Measurements from ENCODE around the gene RBM20. TPM values are rescaled to one million over a fixed set of nuclear protein-coding genes. Genes with fewer than 3 reads are reported as not detected.

Gene RBM20
- total RNA-seq (2014; rRNA removed; shearing (Covaris generic)): 0.13 TPM in 1 of 2 replicates, not detected in the other
- not detected in 2 replicates for polyA plus RNA-seq (2016; fragmentation: Nextera tagmentation; extraction: Ambion mirVana)

DNA sequence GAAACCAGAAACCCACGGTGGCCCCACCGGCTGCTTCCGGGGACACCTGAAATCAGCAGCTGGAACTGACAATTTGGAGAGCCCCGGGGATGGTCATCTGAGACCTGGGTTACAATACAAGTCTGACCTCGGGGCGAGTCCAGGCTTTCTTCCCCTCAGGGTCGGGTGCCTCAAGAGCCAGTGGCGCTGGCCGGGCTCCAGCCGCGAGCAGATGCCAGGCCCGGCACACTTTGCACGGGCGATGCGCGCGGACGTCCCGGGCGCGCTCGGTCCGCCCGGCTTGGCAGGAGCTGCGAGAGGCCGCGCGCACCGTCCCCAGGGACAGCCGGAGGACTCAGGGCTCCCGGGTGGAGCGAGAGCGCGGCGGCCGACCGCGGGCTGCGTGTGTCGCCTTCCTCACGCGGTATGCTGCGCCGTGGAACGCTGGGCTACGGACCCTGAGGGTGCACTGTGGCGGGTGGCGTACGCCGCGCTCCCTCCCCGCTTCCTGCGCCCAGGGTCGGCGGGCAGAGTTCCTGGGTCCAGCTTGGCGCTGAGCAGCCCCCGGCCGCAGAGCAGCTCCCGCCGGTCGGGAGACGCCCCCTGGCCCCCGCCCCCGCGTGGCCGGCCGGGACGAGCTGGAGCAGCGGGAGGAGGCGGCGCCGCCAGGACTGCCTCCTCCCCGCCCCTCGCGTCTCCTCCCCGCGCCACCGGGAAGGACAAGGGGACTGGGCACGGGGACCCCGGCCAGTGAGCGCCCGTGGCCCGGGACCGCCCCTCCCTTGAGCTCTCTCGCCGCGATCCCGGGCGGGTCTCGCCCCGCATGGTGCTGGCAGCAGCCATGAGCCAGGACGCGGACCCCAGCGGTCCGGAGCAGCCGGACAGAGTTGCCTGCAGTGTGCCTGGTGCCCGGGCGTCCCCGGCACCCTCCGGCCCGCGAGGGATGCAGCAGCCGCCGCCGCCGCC is at the start of gene RBM20:
RBM20 (plus strand) TSS at position 684 of the 945 bp plus-strand sequence; CDS start at position 803, 119 bp downstream.
- Histone ChIP-seq H3K4me1 (ENCODE audit: insufficient read depth) (0 out of 2 replicates have a peak, but pooled peaks cover 4% of the 10 kb centered on the region), H2AFZ (peak within 1 kb of the TSS; percentile 41), H3K9me3 (ENCODE audit: low read depth) (no peaks in the 10 kb centered on the region), H3K36me3 (ENCODE audit: low read depth) (no peaks in the 10 kb centered on the region), H3K9me2 (ENCODE audit: insufficient read depth) (no peaks in the 10 kb centered on the region), H3K9ac (0 out of 2 replicates have a peak within 1 kb of the TSS, but pooled peaks have one; percentile 7), H3K27me3 (replicated peaks; ENCODE audit: insufficient read depth) (peaks cover 73% of the 10 kb centered on the region), H3F3A (ENCODE audit: insufficient read depth) (no peaks in the 10 kb centered on the region; the same call in 1 of the 2 replicates), H4K20me1 (ENCODE audit: insufficient read depth) (no peaks in the 10 kb centered on the region), H3K79me2 (ENCODE audit: insufficient read depth) (no peaks in the 10 kb centered on the region), H3K4me2 (ENCODE audit: unreplicated experiment) (peak within 1 kb of the TSS; percentile 43), H3K4me3 (peak within 1 kb of the TSS; percentile 60), H3K27ac (no peak within 1 kb of the TSS)
- DNase-seq: peak; percentile 58
- in situ Hi-C loops (cut with MboI): no loop called here
- TF ChIP-seq EZH2 (IDR thresholded peaks at IDR 0.05; ENCODE audit: insufficient read depth, poor library complexity, severe bottlenecking) (no peak), EZH2phosphoT487 (IDR thresholded peaks at IDR 0.05; ENCODE audit: insufficient read depth, low read depth) (no peak)
- 2 to 3% methylated on average over 55 to 85 of the region's 106 CpGs for WGBS, 2 experiments (ENCODE audit: low coverage in 1 of 2, low lambda C conversion rate in 2 of 2, missing lambda C conversion rate in 2 of 2)

DNA sequence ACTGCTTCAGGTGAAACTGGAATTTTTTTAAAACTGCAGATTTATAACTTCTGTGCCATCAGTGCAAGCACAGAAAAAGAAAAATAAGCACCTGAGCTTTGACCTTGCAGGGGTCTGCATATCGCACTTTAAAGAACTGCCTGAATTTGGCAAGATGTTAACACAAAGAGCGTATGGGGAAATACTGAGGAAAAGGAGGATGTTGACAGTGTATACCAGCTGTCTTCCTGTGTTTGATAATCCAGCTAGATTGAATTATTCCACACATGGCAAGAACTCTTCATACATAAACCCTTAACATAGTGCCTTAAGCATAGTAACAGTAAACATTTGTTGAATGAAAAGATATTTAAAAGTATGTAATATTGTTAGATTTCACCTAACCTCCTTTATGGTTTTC is 46.7 kb upstream of the RBM20 start:
- Histone ChIP-seq H3K9me2 (ENCODE audit: insufficient read depth) (no peaks in the 10 kb centered on the region), H2AFZ (no peak overlapping the region), H3K4me1 (ENCODE audit: insufficient read depth) (no peaks in the 10 kb centered on the region), H3K27ac (no peak overlapping the region), H3K36me3 (ENCODE audit: low read depth) (peaks cover 50% of the 10 kb centered on the region), H4K20me1 (ENCODE audit: insufficient read depth) (no peaks in the 10 kb centered on the region), H3K27me3 (replicated peaks; ENCODE audit: insufficient read depth) (no peaks in the 10 kb centered on the region), H3K4me3 (no peak overlapping the region), H3K79me2 (ENCODE audit: insufficient read depth) (no peaks in the 10 kb centered on the region), H3K4me2 (ENCODE audit: unreplicated experiment) (no peak overlapping the region), H3F3A (ENCODE audit: insufficient read depth) (no peaks in the 10 kb centered on the region), H3K9me3 (ENCODE audit: low read depth) (no peaks in the 10 kb centered on the region), H3K9ac (no peak overlapping the region)
- in situ Hi-C loops (cut with MboI): no loop called here
- WGBS, 2 experiments (ENCODE audit: low coverage in 1 of 2, low lambda C conversion rate in 2 of 2, missing lambda C conversion rate in 2 of 2): 83 to 86% methylated on average over 2 of the region's 2 CpGs
- TF ChIP-seq EZH2 (IDR thresholded peaks at IDR 0.05; ENCODE audit: insufficient read depth, poor library complexity, severe bottlenecking) (no peak), EZH2phosphoT487 (IDR thresholded peaks at IDR 0.05; ENCODE audit: insufficient read depth, low read depth) (no peak)
- no peak for DNase-seq

- no peaks in the 10 kb centered on the region for H4K20me1 ChIP-seq (ENCODE audit: insufficient read depth)
- WGBS, 2 experiments (ENCODE audit: low coverage in 1 of 2, low lambda C conversion rate in 2 of 2, missing lambda C conversion rate in 2 of 2): 76 to 78% methylated on average over 2 of the region's 2 CpGs
- H3K4me2 ChIP-seq (ENCODE audit: unreplicated experiment): no peak overlapping the region
- no peaks in the 10 kb centered on the region for H3K9me2 ChIP-seq (ENCODE audit: insufficient read depth)
- TF ChIP-seq EZH2phosphoT487 (IDR thresholded peaks at IDR 0.05; ENCODE audit: insufficient read depth, low read depth) (no peak), EZH2 (IDR thresholded peaks at IDR 0.05; ENCODE audit: insufficient read depth, poor library complexity, severe bottlenecking) (no peak)
- H3F3A ChIP-seq (ENCODE audit: insufficient read depth): peaks cover 5% of the 10 kb centered on the region; the same call in 1 of the 2 replicates
- H3K4me3 ChIP-seq: no peak overlapping the region
- peak; percentile 71 for DNase-seq
- no peak overlapping the region for H2AFZ ChIP-seq
- peaks cover 66% of the 10 kb centered on the region for H3K36me3 ChIP-seq (ENCODE audit: low read depth)
- in situ Hi-C loops (cut with MboI): loop anchor here (25.0 kb wide), 1 partner anchor 287 kb away; no protein-coding TSS in a partner anchor
- no peaks in the 10 kb centered on the region for H3K27me3 ChIP-seq (replicated peaks; ENCODE audit: insufficient read depth)
- H3K9me3 ChIP-seq (ENCODE audit: low read depth): no peaks in the 10 kb centered on the region
- no peak overlapping the region for H3K9ac ChIP-seq
- H3K4me1 ChIP-seq (ENCODE audit: insufficient read depth): no peaks in the 10 kb centered on the region
- H3K79me2 ChIP-seq (ENCODE audit: insufficient read depth): no peaks in the 10 kb centered on the region
- no peak overlapping the region for H3K27ac ChIP-seq
Observed at GRCh38 chr10:110600487-110601101, 43.5 kb upstream of the RBM20 start.

DNA sequence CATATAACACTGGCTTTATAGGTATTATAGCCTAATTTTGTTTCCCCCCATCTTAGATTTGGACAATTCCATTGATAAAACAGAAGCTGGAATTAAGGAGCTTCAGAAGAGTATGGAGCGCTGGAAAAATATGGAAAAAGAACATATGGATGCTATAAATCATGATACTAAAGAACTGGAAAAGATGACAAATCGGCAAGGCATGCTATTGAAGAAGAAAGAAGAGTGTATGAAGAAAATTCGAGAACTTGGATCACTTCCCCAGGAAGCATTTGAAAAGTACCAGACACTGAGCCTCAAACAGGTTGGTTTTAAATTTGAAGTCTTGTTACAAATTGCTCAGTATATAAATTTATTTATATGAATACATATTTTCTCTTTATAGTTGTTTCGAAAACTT is 42.6 kb upstream of the RBM20 start:
- Histone ChIP-seq H3K9me3 (ENCODE audit: low read depth) (no peaks in the 10 kb centered on the region), H3K4me3 (no peak overlapping the region), H3K9me2 (ENCODE audit: insufficient read depth) (no peaks in the 10 kb centered on the region), H3K4me2 (ENCODE audit: unreplicated experiment) (no peak overlapping the region), H3K9ac (no peak overlapping the region), H2AFZ (no peak overlapping the region), H3K27ac (no peak overlapping the region), H3F3A (ENCODE audit: insufficient read depth) (peaks cover 10% of the 10 kb centered on the region; the same call in 1 of the 2 replicates), H4K20me1 (ENCODE audit: insufficient read depth) (no peaks in the 10 kb centered on the region), H3K79me2 (ENCODE audit: insufficient read depth) (no peaks in the 10 kb centered on the region), H3K36me3 (ENCODE audit: low read depth) (peaks cover 71% of the 10 kb centered on the region), H3K27me3 (replicated peaks; ENCODE audit: insufficient read depth) (no peaks in the 10 kb centered on the region), H3K4me1 (ENCODE audit: insufficient read depth) (no peaks in the 10 kb centered on the region)
- in situ Hi-C loops (cut with MboI): loop anchor here (25.0 kb wide), 1 partner anchor 286 kb away; no protein-coding TSS in a partner anchor
- no peak for TF ChIP-seq EZH2phosphoT487 (IDR thresholded peaks at IDR 0.05; ENCODE audit: insufficient read depth, low read depth)
- TF ChIP-seq EZH2 (IDR thresholded peaks at IDR 0.05; ENCODE audit: insufficient read depth, poor library complexity, severe bottlenecking): no peak
- 53 to 61% methylated on average over 4 of the region's 4 CpGs for WGBS, 2 experiments (ENCODE audit: low coverage in 1 of 2, low lambda C conversion rate in 2 of 2, missing lambda C conversion rate in 2 of 2)
- DNase-seq: no peak
